ENCODE measurements around the gene FBXO11. TPM values are rescaled to one million over a fixed set of nuclear protein-coding genes. Genes with fewer than 3 reads are reported as not detected.

Gene FBXO11
- total RNA-seq, 1 donor from 2014 or later: 86.7 TPM

DNA sequence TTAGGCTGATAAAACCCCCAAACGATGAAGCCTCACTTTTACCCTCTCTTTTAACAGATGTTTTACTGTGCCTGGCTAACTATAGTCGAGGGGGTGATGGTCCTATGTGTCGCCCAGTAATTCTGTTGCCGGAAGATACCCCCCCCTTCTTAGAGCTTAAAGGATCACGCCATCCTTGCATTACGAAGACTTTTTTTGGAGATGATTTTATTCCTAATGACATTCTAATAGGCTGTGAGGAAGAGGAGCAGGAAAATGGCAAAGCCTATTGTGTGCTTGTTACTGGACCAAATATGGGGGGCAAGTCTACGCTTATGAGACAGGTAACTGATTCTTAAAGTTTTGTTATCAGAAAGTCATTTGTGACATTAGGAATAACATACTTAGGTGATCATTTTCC, 102.9 kb downstream of the FBXO11 start:
- intact Hi-C loops (cut with DNase I): no loop called here
- DNase-seq (ENCODE audit: low spot score): no peak
- ATAC-seq: no peak

DNA sequence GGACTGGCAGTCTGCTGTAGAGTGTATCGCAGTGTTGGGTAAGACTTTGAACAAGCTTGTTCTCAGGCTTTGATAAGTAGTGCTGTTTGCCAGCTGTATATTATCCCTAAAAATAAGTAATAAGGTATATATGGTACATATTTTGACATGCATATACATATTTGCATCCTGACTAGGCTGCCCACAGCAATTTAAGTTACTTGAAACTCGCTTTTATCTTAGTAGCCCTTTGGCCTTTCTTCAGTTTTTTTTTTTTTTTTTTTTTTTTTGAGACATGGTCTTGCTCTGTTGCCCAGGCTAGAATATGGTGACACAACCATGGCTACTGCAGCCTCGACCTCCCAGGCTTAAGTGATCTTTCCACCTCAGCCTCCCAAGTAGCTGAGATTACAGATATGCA, 105.2 kb downstream of the FBXO11 start:
- no peak for ATAC-seq
- no peak for DNase-seq (ENCODE audit: low spot score)
- intact Hi-C loops (cut with DNase I): no loop called here

DNA sequence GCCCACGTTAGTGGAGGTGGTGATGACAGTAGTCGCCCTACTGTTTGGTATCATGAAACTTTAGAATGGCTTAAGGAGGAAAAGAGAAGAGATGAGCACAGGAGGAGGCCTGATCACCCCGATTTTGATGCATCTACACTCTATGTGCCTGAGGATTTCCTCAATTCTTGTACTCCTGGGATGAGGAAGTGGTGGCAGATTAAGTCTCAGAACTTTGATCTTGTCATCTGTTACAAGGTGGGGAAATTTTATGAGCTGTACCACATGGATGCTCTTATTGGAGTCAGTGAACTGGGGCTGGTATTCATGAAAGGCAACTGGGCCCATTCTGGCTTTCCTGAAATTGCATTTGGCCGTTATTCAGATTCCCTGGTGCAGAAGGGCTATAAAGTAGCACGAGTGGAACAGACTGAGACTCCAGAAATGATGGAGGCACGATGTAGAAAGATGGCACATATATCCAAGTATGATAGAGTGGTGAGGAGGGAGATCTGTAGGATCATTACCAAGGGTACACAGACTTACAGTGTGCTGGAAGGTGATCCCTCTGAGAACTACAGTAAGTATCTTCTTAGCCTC, 107.2 kb downstream of the FBXO11 start:
- DNase-seq (ENCODE audit: low spot score) (no peak), ATAC-seq (no peak)
- intact Hi-C loops (cut with DNase I): no loop called here

- ATAC-seq (no peak), DNase-seq (ENCODE audit: low spot score) (no peak)
- intact Hi-C loops (cut with DNase I): no loop called here
These were observed 107.7 kb downstream of the FBXO11 start for GRCh38 chr2:47798631-47799030.

GRCh38 chr2:47796090-47796697, 110.1 kb downstream of the FBXO11 start:
- DNase-seq (ENCODE audit: low spot score): no peak
- ATAC-seq: no peak

GRCh38 chr2:47785986-47786385, 120.3 kb downstream of the FBXO11 start:
- ATAC-seq (no peak), DNase-seq (ENCODE audit: low spot score) (no peak)
- intact Hi-C loops (cut with DNase I): no loop called here

More at GRCh38 chr2:47796090-47796697, 110.1 kb downstream of the FBXO11 start:
- intact Hi-C loops (cut with DNase I): no loop called here

GRCh38 chr2:47784352-47784851, 121.9 kb downstream of the FBXO11 start:
- intact Hi-C loops (cut with DNase I): no loop called here
- ATAC-seq: no peak
- no peak for DNase-seq (ENCODE audit: low spot score)

- DNase-seq (ENCODE audit: low spot score) (peak; percentile 82), ATAC-seq (peak; percentile 42)
- intact Hi-C loops (cut with DNase I): no loop called here
These were observed 122.6 kb downstream of the FBXO11 start for GRCh38 chr2:47783486-47784351.

- DNase-seq (ENCODE audit: low spot score) (peak; percentile 93), ATAC-seq (peak; percentile 97)
- intact Hi-C loops (cut with DNase I): no loop called here
These were observed 123.4 kb downstream of the FBXO11 start, which contains the start of gene MSH6 for GRCh38 chr2:47782671-47783485. Gene MSH6, plus strand, starts transcription at chr2:47783145. Its CDS starts 89 bp downstream, at chr2:47783234.

DNA sequence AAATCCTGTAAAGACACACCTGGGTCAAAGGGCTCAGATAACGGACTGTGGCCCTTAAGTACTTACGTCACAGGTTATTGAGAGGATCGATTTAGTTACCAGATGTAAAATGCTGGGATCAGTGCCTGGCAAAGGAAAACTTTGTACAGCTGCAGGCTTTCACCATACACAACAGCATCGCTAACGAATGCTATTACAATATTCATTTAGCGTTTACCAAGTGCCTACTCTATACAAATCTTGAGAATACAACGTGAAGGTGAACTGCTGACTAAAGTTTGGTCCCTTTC, 124.0 kb downstream of the FBXO11 start:
- ATAC-seq (no peak), DNase-seq (ENCODE audit: low spot score) (no peak)
- intact Hi-C loops (cut with DNase I): no loop called here

DNA sequence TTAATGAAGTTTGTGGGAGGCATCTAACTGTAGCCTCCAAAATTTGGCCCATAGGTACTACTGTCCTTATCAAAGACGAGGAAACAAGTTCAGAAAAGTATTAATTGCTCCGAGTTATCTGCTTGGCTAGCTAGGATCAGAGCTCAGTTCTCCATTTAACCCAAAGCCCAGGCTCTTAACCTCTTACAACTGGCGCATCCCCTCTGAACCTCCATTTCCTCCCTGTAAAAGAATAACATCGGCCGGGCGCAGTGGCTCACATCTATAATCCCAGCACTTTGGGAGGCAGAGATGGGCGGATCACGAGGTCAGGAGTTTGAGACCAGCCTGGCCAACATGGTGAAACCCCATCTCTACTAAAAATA, 126.9 kb downstream of the FBXO11 start:
- intact Hi-C loops (cut with DNase I): no loop called here
- DNase-seq (ENCODE audit: low spot score): no peak
- no peak for ATAC-seq

GRCh38 chr2:47778698-47779425, 127.4 kb downstream of the FBXO11 start:
- DNase-seq (ENCODE audit: low spot score) (no peak), ATAC-seq (no peak)
- intact Hi-C loops (cut with DNase I): no loop called here

DNA sequence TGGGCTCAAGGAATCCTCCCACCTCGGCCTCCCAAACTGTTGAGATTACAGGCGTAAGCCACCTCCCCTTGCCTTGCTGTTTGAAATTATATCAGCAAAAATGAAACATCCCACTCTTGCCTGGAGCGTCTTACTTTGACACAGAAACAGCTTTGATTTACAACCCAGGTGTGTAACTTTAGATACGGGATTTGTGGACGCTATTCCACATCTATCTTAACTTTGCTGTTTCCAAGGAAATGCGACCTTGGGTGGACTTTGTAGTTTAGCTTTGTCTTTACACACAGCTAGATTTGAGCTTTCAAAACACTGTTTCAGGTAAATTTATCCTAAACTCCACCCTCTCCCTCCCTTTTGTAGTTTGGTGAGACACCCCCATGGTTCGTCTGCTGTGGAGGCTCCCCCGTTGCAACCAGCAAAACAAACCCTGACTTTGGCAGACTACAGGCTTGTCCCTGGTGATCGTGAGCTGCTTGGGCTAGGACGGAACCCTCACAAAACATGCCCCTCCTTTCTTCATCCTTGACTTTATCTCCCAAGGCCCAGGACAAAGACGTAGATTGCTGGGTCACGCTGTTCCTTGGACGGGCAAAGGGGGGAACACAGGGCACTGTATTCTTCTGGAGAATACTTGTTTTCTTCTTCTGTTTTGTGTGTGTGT, 128.9 kb downstream of the FBXO11 start:
- ATAC-seq: no peak
- intact Hi-C loops (cut with DNase I): no loop called here
- DNase-seq (ENCODE audit: low spot score): no peak

DNA sequence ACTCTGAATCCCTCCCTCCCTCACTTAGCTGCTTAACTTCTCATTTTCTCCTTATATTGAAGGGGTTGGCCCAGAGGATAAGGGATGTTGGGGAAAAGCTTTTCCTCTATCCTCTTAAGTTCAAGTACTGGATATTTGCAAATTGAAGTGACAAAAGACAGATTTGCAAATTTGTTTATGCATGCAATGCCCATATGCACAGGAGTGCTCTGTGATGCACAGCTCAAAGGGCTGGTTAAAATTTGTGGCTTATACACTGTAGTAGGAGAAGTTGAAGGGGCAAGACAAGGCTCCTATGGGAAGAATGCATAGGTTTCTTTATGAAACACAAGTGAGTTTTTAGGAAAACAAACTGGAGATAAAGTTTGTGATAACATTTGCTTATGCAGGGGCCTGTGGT, 131.7 kb downstream of the FBXO11 start:
- ATAC-seq (no peak), DNase-seq (ENCODE audit: low spot score) (no peak)
- intact Hi-C loops (cut with DNase I): no loop called here

GRCh38 chr2:47772343-47772742, 134.0 kb downstream of the FBXO11 start:
- DNase-seq (ENCODE audit: low spot score) (no peak), ATAC-seq (no peak)
- intact Hi-C loops (cut with DNase I): no loop called here

- DNase-seq (ENCODE audit: low spot score) (no peak), ATAC-seq (no peak)
- intact Hi-C loops (cut with DNase I): no loop called here
These were observed 135.1 kb downstream of the FBXO11 start for GRCh38 chr2:47771211-47771610.

GRCh38 chr2:47769318-47769717, 137.0 kb downstream of the FBXO11 start:
- no peak for DNase-seq (ENCODE audit: low spot score)
- intact Hi-C loops (cut with DNase I): loop anchor here (5.0 kb wide), 1 partner anchor 332 kb away; no protein-coding TSS in a partner anchor
- ATAC-seq: no peak
